Ectodermal cell (in vitro differentiated cells): ENCODE measurements around the gene OR12D3. TPM values are rescaled to one million over a fixed set of nuclear protein-coding genes. Genes with fewer than 3 reads are reported as not detected.

Experiments
- H3K27ac ChIP-seq: 2 replicates; pipeline ENCODE4 v1.7.0; 2013; ENCODE audit warnings: mild to moderate bottlenecking, low read depth, low read length; ENCODE audit not compliant: insufficient read depth, poor library complexity, severe bottlenecking
- H3K27me3 ChIP-seq: 2 replicates; pipeline ENCODE4 v1.7.0; 2013; ENCODE audit warnings: mild to moderate bottlenecking, low read length; ENCODE audit not compliant: insufficient read depth, control insufficient read depth, poor library complexity, severe bottlenecking
- H3K36me3 ChIP-seq: one replicate; pipeline ENCODE4 v1.7.0; 2013; ENCODE audit warnings: low read length; ENCODE audit not compliant: control insufficient read depth, insufficient read depth
- H3K4me1 ChIP-seq: one replicate; pipeline ENCODE4 v1.7.0; 2013; ENCODE audit warnings: low read length; ENCODE audit not compliant: control insufficient read depth, insufficient read depth
- H3K4me3 ChIP-seq: 2 replicates; pipeline ENCODE4 v1.7.0; 2013; ENCODE audit warnings: low read depth, low read length, control low read depth; ENCODE audit not compliant: insufficient read depth
- H3K9me3 ChIP-seq: 2 replicates; pipeline ENCODE4 v1.7.0; 2013; ENCODE audit warnings: mild to moderate bottlenecking, low read length, moderate library complexity; ENCODE audit not compliant: control insufficient read depth
- WGBS, 2 experiments: methylation state at CpG; one replicate each; pipeline ENCODE4 v1.1.7; 2013; ENCODE audit warnings: missing lambda C conversion rate in 2 of 2; 5-methylcytosine and 5-hydroxymethylcytosine counted together
- polyA plus RNA-seq, 4 experiments: library from polyadenylated mRNA; stranded (reverse); fragments of 50-300 nt; gene quantifications; one replicate each; pipeline ENCODE4 v1.2.3, GENCODE V29; 2013

Gene OR12D3
- not detected for polyA plus RNA-seq (2013, experiment 1 of 4)
- not detected for polyA plus RNA-seq (2013, experiment 2 of 4)
- not detected for polyA plus RNA-seq (2013, experiment 3 of 4)
- polyA plus RNA-seq (2013, experiment 4 of 4) = not detected

- Histone ChIP-seq H3K27me3 (no peaks in the 10 kb centered on the region), H3K4me1 (no peaks in the 10 kb centered on the region), H3K36me3 (no peaks in the 10 kb centered on the region), H3K27ac (no peak within 1 kb of the TSS), H3K4me3 (no peak within 1 kb of the TSS), H3K9me3 (no peaks in the 10 kb centered on the region)
- WGBS, 2 experiments = no CpG with 5 or more reads among the region's 1 CpG
These were observed at the start of gene OR12D3 for GRCh38 chr6:29375191-29375590. Gene OR12D3 (minus strand): TSS chr6:29375291. CDS start chr6:29375287, 4 bp downstream.

- H3K36me3 ChIP-seq = no peaks in the 10 kb centered on the region
- H3K4me3 ChIP-seq = no peak overlapping the region
- H3K4me1 ChIP-seq = no peaks in the 10 kb centered on the region
- H3K27me3 ChIP-seq = no peaks in the 10 kb centered on the region
- H3K9me3 ChIP-seq = no peaks in the 10 kb centered on the region
- H3K27ac ChIP-seq = no peak overlapping the region
- 73 to 83% methylated on average over 2 of the region's 2 CpGs for WGBS, 2 experiments
These were observed 49.5 kb upstream of the OR12D3 start for GRCh38 chr6:29424575-29424974.

- H3K4me3 ChIP-seq = no peak overlapping the region
- no peaks in the 10 kb centered on the region for H3K36me3 ChIP-seq
- H3K27me3 ChIP-seq = no peaks in the 10 kb centered on the region
- WGBS, 2 experiments = 97 to 100% methylated on average over 2 of the region's 2 CpGs
- no peaks in the 10 kb centered on the region for H3K4me1 ChIP-seq
- no peaks in the 10 kb centered on the region for H3K9me3 ChIP-seq
- H3K27ac ChIP-seq = no peak overlapping the region
These were observed 49.1 kb upstream of the OR12D3 start for GRCh38 chr6:29424168-29424567.

GRCh38 chr6:29419516-29419915 is 44.4 kb upstream of the OR12D3 start:
- H3K27ac ChIP-seq = no peak overlapping the region
- no peaks in the 10 kb centered on the region for H3K9me3 ChIP-seq
- 92 to 94% methylated on average over 3 of the region's 3 CpGs for WGBS, 2 experiments
- H3K4me1 ChIP-seq = no peaks in the 10 kb centered on the region
- H3K27me3 ChIP-seq = no peaks in the 10 kb centered on the region
- H3K4me3 ChIP-seq = no peak overlapping the region
- H3K36me3 ChIP-seq = no peaks in the 10 kb centered on the region

GRCh38 chr6:29414588-29414987 is 39.5 kb upstream of the OR12D3 start, which contains the start of gene OR12D1:
Gene OR12D1 (plus strand): TSS chr6:29414928.
- Histone ChIP-seq H3K4me3 (no peak within 1 kb of the TSS), H3K27me3 (no peaks in the 10 kb centered on the region), H3K36me3 (no peaks in the 10 kb centered on the region), H3K27ac (no peak within 1 kb of the TSS), H3K4me1 (no peaks in the 10 kb centered on the region), H3K9me3 (no peaks in the 10 kb centered on the region)

- Histone ChIP-seq H3K4me1 (no peaks in the 10 kb centered on the region), H3K4me3 (no peak overlapping the region), H3K36me3 (no peaks in the 10 kb centered on the region), H3K27me3 (no peaks in the 10 kb centered on the region), H3K27ac (no peak overlapping the region), H3K9me3 (no peaks in the 10 kb centered on the region)
- WGBS, 2 experiments = 88 to 94% methylated on average over 1 of the region's 1 CpG
These were observed 28.7 kb upstream of the OR12D3 start for GRCh38 chr6:29403801-29404200.

- H3K4me1 ChIP-seq = no peaks in the 10 kb centered on the region
- no peaks in the 10 kb centered on the region for H3K27me3 ChIP-seq
- H3K4me3 ChIP-seq = no peak overlapping the region
- no peaks in the 10 kb centered on the region for H3K36me3 ChIP-seq
- no peak overlapping the region for H3K27ac ChIP-seq
- 73 to 88% methylated on average over 1 to 2 of the region's 2 CpGs for WGBS, 2 experiments
- H3K9me3 ChIP-seq = no peaks in the 10 kb centered on the region
These were observed 24.4 kb upstream of the OR12D3 start for GRCh38 chr6:29399525-29399924.

GRCh38 chr6:29395331-29395730 is 20.2 kb upstream of the OR12D3 start, which contains the start of gene OR12D2:
Gene OR12D2 (plus strand): TSS chr6:29395631. CDS start chr6:29396700, 1,069 bp downstream.
- Histone ChIP-seq H3K4me3 (no peak within 1 kb of the TSS), H3K9me3 (no peaks in the 10 kb centered on the region), H3K27ac (no peak within 1 kb of the TSS), H3K4me1 (no peaks in the 10 kb centered on the region), H3K36me3 (no peaks in the 10 kb centered on the region), H3K27me3 (no peaks in the 10 kb centered on the region)

GRCh38 chr6:29388533-29388932 is 13.4 kb upstream of the OR12D3 start:
- H3K27me3 ChIP-seq = no peaks in the 10 kb centered on the region

GRCh38 chr6:29376003-29376402 is 912 bp upstream of the OR12D3 start:
- no peak overlapping the region for H3K4me3 ChIP-seq
- no peak overlapping the region for H3K27ac ChIP-seq
- no peaks in the 10 kb centered on the region for H3K4me1 ChIP-seq
- no peaks in the 10 kb centered on the region for H3K27me3 ChIP-seq
- H3K9me3 ChIP-seq = no peaks in the 10 kb centered on the region
- no peaks in the 10 kb centered on the region for H3K36me3 ChIP-seq

More at GRCh38 chr6:29388533-29388932, 13.4 kb upstream of the OR12D3 start:
- no peaks in the 10 kb centered on the region for H3K36me3 ChIP-seq
- H3K27ac ChIP-seq = no peak overlapping the region
- no peak overlapping the region for H3K4me3 ChIP-seq
- 70 to 86% methylated on average over 3 to 4 of the region's 4 CpGs for WGBS, 2 experiments
- no peaks in the 10 kb centered on the region for H3K9me3 ChIP-seq
- no peaks in the 10 kb centered on the region for H3K4me1 ChIP-seq

- H3K27me3 ChIP-seq = no peaks in the 10 kb centered on the region
- no peaks in the 10 kb centered on the region for H3K36me3 ChIP-seq
- H3K9me3 ChIP-seq = no peaks in the 10 kb centered on the region
- H3K27ac ChIP-seq = no peak within 1 kb of the TSS
- no peak within 1 kb of the TSS for H3K4me3 ChIP-seq
- 85 to 91% methylated on average over 3 of the region's 3 CpGs for WGBS, 2 experiments
- H3K4me1 ChIP-seq = no peaks in the 10 kb centered on the region
These were observed 6.3 kb downstream of the OR12D3 start, which contains the start of gene OR5V1 for GRCh38 chr6:29368765-29369164. Gene OR5V1 (minus strand): TSS chr6:29368865. CDS start chr6:29356195, 12,670 bp downstream.
